ENCODE measurements around the gene SUPT3H. TPM values are rescaled to one million over a fixed set of nuclear protein-coding genes. Genes with fewer than 3 reads are reported as not detected.
"Not testable (repeated sequence)": the region's sequence is repeated elsewhere in the genome, so short reads cannot be mapped to it uniquely, and the experiment has no call there.

Gene SUPT3H
- total RNA-seq, 1 experiment from 2014 or later: 3.6 TPM

GRCh38 chr6:45154679-45155078 lies 223.1 kb downstream of the SUPT3H start:
- no peak for DNase-seq
- BruUV-seq (replicated peaks): no TSS peak
- no peaks in the 10 kb centered on the region for H3K4me1 ChIP-seq (ENCODE audit: insufficient read depth, low read length)
- no peaks in the 10 kb centered on the region for H4K20me1 ChIP-seq (ENCODE audit: low read length)
- ChIA-PET CTCF (no interaction called here), POLR2A (ENCODE audit: unreplicated experiment) (no interaction called here)
- ATAC-seq: no peak
- H3K9me2 ChIP-seq (replicated peaks; ENCODE audit: low read length): no peaks in the 10 kb centered on the region
- H3K27me3 ChIP-seq (ENCODE audit: low read length): no peaks in the 10 kb centered on the region
- TF ChIP-seq EZH2 (IDR thresholded peaks at IDR 0.05; ENCODE audit: low read length, unreplicated experiment) (no peak), CTCF (conservative IDR thresholded peaks at IDR 0.05; ENCODE audit: low read depth, low read length) (no peak), EZH2phosphoT487 (IDR thresholded peaks at IDR 0.05; ENCODE audit: borderline replicate concordance, low read length) (no peak)
- H3K9ac ChIP-seq (ENCODE audit: low read length): no peak overlapping the region
- no peaks in the 10 kb centered on the region for H3K9me3 ChIP-seq (ENCODE audit: low read length)
- no peaks in the 10 kb centered on the region for H3K36me3 ChIP-seq (ENCODE audit: low read depth, low read length)
- intact Hi-C loops (cut with micrococcal nuclease): no loop called here
- no peak overlapping the region for H2AFZ ChIP-seq (ENCODE audit: low read length)
- no peak overlapping the region for H3K4me3 ChIP-seq (ENCODE audit: low read length)
- no peaks in the 10 kb centered on the region for H3F3A ChIP-seq (ENCODE audit: low read length, unreplicated experiment)
- H3K27ac ChIP-seq (ENCODE audit: low read length): no peak overlapping the region
- H3K4me2 ChIP-seq (ENCODE audit: low read length): no peak overlapping the region
- H3K79me2 ChIP-seq (ENCODE audit: low read length): no peaks in the 10 kb centered on the region

- ChIA-PET CTCF (no interaction called here), POLR2A (ENCODE audit: unreplicated experiment) (no interaction called here)
- Histone ChIP-seq H3K9me2 (replicated peaks; ENCODE audit: low read length) (no peaks in the 10 kb centered on the region), H3K4me1 (ENCODE audit: insufficient read depth, low read length) (no peaks in the 10 kb centered on the region), H3K27me3 (ENCODE audit: low read length) (no peaks in the 10 kb centered on the region), H3K9me3 (ENCODE audit: low read length) (no peaks in the 10 kb centered on the region), H3K4me2 (ENCODE audit: low read length) (no peak overlapping the region), H3F3A (ENCODE audit: low read length, unreplicated experiment) (no peaks in the 10 kb centered on the region), H3K36me3 (ENCODE audit: low read depth, low read length) (no peaks in the 10 kb centered on the region), H2AFZ (ENCODE audit: low read length) (no peak overlapping the region), H3K27ac (ENCODE audit: low read length) (no peak overlapping the region), H3K79me2 (ENCODE audit: low read length) (no peaks in the 10 kb centered on the region), H4K20me1 (ENCODE audit: low read length) (no peaks in the 10 kb centered on the region), H3K4me3 (ENCODE audit: low read length) (no peak overlapping the region), H3K9ac (ENCODE audit: low read length) (no peak overlapping the region)
- no TSS peak for BruUV-seq (replicated peaks)
- intact Hi-C loops (cut with micrococcal nuclease): no loop called here
- DNase-seq (no peak), ATAC-seq (no peak)
- TF ChIP-seq EZH2 (IDR thresholded peaks at IDR 0.05; ENCODE audit: low read length, unreplicated experiment) (no peak), EZH2phosphoT487 (IDR thresholded peaks at IDR 0.05; ENCODE audit: borderline replicate concordance, low read length) (no peak), CTCF (conservative IDR thresholded peaks at IDR 0.05; ENCODE audit: low read depth, low read length) (no peak)
These were observed 228.9 kb downstream of the SUPT3H start for GRCh38 chr6:45148711-45149341.

- no peak overlapping the region for H3K4me2 ChIP-seq (ENCODE audit: low read length)
- BruUV-seq (replicated peaks): no TSS peak
These were observed 229.5 kb downstream of the SUPT3H start for GRCh38 chr6:45148278-45148677.

GRCh38 chr6:45145658-45146057 lies 232.1 kb downstream of the SUPT3H start:
- H3K4me1 ChIP-seq (ENCODE audit: insufficient read depth, low read length); BruUV-seq (replicated peaks); DNase-seq; CTCF ChIA-PET; H3K9me3 ChIP-seq (ENCODE audit: low read length); H3K4me2 ChIP-seq (ENCODE audit: low read length); H3K9me2 ChIP-seq (replicated peaks; ENCODE audit: low read length); POLR2A ChIA-PET (ENCODE audit: unreplicated experiment); H3K36me3 ChIP-seq (ENCODE audit: low read depth, low read length); H2AFZ ChIP-seq (ENCODE audit: low read length); H3K27me3 ChIP-seq (ENCODE audit: low read length); H3K27ac ChIP-seq (ENCODE audit: low read length); intact Hi-C loops (cut with micrococcal nuclease); H3K9ac ChIP-seq (ENCODE audit: low read length); ATAC-seq; H3K4me3 ChIP-seq (ENCODE audit: low read length); H3K79me2 ChIP-seq (ENCODE audit: low read length); H4K20me1 ChIP-seq (ENCODE audit: low read length); H3F3A ChIP-seq (ENCODE audit: low read length, unreplicated experiment): not testable (repeated sequence)

More at GRCh38 chr6:45148278-45148677, 229.5 kb downstream of the SUPT3H start:
- H4K20me1 ChIP-seq (ENCODE audit: low read length): no peaks in the 10 kb centered on the region
- no peaks in the 10 kb centered on the region for H3K36me3 ChIP-seq (ENCODE audit: low read depth, low read length)
- H3F3A ChIP-seq (ENCODE audit: low read length, unreplicated experiment): no peaks in the 10 kb centered on the region
- H2AFZ ChIP-seq (ENCODE audit: low read length): no peak overlapping the region
- TF ChIP-seq EZH2 (IDR thresholded peaks at IDR 0.05; ENCODE audit: low read length, unreplicated experiment) (no peak), EZH2phosphoT487 (IDR thresholded peaks at IDR 0.05; ENCODE audit: borderline replicate concordance, low read length) (no peak), CTCF (conservative IDR thresholded peaks at IDR 0.05; ENCODE audit: low read depth, low read length) (no peak)
- H3K4me3 ChIP-seq (ENCODE audit: low read length): no peak overlapping the region
- ChIA-PET POLR2A (ENCODE audit: unreplicated experiment) (interaction anchor here (0.5 kb wide), 1 partner anchor 673 kb away, joined by 3 read pairs; no protein-coding TSS in a partner anchor), CTCF (no interaction called here)
- H3K27ac ChIP-seq (ENCODE audit: low read length): no peak overlapping the region
- no peak overlapping the region for H3K9ac ChIP-seq (ENCODE audit: low read length)
- DNase-seq (no peak), ATAC-seq (no peak)
- H3K79me2 ChIP-seq (ENCODE audit: low read length): no peaks in the 10 kb centered on the region
- no peaks in the 10 kb centered on the region for H3K9me2 ChIP-seq (replicated peaks; ENCODE audit: low read length)
- H3K9me3 ChIP-seq (ENCODE audit: low read length): no peaks in the 10 kb centered on the region
- no peaks in the 10 kb centered on the region for H3K4me1 ChIP-seq (ENCODE audit: insufficient read depth, low read length)
- intact Hi-C loops (cut with micrococcal nuclease): no loop called here
- no peaks in the 10 kb centered on the region for H3K27me3 ChIP-seq (ENCODE audit: low read length)

Measured in PC-3 (cell line).